GM19324 (cell line): ENCODE results near the gene GBGT1.

ENCODE experiments used
- ATAC-seq: cut with Tn5 transposase; IDR thresholded peaks from one replicate; pipeline ENCODE4 v1.9.1; 2021; ENCODE audit warnings: mild to moderate bottlenecking, moderate library complexity; ENCODE audit not compliant: unreplicated experiment, low FRiP score

GBGT1 gene

GRCh38 chr9:133166392-133166791 is 2.7 kb upstream of the GBGT1 start:
- no peak for ATAC-seq

GRCh38 chr9:133165452-133165730 is 1.7 kb upstream of the GBGT1 start:
- no peak for ATAC-seq

DNA sequence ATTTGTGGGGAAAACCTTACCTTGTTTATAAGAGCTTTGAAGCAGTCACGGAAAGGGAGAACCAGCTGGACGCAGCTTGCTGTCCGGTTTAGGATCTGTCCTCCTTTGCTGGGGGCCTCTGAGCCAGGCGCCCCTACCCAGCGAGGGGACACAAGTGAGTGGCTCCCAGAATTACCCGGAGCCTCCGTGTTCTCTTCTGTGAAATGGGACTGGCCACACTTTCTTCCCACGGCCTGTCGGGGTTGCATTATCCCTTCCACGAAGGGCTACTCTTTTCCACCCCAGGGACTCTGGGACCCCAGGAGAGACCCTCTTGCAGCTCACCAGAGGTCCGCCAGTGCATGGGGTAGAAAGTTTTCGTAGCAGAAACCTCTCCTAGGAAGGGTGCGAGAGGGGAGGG is 477 bp upstream of the GBGT1 start:
- no peak for ATAC-seq

GRCh38 chr9:133162861-133163503 is 732 bp downstream of the GBGT1 start:
- ATAC-seq = no peak

DNA sequence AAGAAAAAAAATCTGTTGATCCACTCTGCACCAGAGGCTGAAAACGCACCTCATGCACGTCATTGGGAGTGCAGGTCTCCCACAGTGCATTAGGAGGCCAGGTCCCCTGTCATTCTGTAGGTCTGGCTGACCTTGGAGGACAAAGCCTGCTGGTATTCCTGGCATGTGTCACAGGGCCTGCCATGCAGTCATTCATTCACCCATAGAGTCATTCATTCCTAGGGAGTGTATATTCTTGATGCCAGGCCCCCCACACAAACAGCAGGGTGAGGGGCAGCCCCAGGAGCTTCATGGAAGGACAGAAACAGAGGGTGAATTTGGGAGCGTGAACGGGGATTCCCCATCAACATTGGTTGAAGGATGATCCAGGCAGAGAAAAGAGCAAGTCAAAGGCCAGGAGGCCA is 2.2 kb downstream of the GBGT1 start:
- ATAC-seq = no peak

- ATAC-seq = no peak
Observed at GRCh38 chr9:133160742-133161546, 2.8 kb downstream of the GBGT1 start.

DNA sequence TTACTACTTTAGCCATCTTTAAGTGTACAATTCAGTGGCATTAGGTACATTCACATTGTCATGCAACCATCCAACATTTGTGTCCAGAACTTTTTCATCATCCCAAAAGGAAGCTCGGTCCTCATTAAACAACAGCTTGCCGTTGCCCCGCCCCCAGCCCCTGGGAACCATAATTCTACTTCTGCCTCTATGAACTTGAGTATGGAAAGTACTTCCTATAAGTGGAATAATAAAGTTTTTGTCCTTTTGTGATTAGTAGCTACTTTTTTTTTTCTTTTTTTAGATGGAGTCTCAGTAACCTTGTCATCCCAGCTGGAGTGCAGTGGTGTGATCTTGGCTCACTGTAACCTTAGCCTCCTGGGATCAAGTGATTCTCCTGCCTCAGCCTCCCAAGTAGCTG is 5.0 kb downstream of the GBGT1 start:
- ATAC-seq = no peak

DNA sequence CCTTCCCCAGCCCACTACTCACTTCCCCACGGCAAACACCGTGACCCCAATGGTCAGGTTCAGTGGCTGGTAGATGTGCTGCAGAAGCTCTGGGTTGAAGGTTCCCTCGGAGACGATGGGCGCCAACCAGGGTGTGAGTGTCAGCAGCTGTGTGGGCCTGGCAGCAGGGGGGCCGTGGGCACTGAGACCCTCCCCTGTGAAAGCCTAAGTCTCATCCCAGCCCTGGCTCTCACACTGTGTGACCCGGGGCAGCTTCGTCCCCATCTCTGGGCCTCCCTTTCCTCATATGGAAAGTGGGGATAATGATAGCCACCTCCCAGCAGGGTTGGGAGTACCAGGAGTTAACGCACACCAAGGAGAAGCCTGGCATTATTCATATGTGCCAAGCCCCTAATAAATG is 8.6 kb downstream of the GBGT1 start:
- no peak for ATAC-seq

- no peak for ATAC-seq
Observed at GRCh38 chr9:133154097-133154989, 9.4 kb downstream of the GBGT1 start.

GRCh38 chr9:133153227-133154096 is 10.3 kb downstream of the GBGT1 start:
- no peak for ATAC-seq

DNA sequence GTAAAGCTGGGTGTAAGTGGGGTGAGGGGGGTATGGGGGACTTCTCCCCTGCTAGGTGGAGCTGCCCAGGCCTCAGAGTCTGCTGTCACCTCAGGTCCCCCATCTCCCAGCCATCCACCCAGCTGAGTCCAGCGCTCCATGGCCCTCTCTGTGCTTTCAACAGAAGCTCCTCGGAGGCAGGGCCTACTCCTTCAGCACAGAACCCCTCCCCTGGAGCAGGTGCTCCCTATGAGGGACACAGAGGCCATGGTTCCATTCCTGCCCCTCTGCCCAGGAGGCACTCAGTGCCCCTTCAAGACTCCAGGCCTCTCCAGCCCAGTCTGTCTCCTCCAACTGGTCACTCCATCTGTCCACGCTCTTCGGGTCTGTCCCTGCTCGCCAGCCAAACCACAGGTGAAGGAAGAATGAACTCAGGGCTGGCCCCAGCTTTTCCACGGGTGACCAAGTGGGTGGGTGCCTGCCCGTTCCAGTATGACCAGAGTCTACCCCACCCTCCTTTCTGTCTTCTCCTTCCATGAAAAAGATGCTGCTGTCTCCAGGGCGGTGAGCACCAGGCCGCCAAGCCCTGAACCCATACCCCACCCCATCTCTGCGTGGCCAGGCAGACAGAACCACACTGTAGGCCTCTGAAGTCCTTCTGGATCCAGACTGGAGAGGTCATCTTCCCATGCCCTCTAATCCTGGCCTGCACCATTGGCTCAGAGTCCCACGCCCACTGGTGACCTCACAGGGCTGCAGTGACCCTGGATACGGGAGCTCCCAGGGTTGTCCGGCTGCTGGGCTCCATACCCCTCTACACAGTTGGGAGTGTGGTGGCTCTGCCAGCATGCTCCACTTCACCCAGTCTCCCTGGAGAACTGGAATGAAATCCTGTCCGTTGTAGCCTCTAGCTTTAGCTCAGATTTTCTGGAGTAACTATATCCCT is 11.9 kb downstream of the GBGT1 start:
- ATAC-seq = no peak

DNA sequence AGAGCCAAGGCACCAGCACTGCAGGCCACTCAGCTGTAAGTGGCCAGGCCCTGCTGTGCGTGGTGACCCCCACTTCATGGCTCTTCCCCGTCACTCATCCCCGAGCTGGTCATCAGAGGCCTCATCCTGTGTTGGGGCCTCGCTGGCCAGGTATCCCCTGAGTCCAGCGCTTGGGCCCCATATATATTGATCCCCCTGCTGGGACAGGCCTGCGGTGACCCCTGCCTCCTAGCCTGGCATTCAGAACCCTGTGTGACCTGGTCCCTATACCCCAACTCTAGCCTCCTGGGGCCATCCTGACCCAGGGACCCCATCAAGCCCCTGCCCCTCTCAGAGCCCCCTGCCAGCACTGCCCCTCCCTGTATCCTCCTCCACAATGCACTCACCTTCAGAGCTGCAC is 12.7 kb downstream of the GBGT1 start:
- ATAC-seq = no peak

DNA sequence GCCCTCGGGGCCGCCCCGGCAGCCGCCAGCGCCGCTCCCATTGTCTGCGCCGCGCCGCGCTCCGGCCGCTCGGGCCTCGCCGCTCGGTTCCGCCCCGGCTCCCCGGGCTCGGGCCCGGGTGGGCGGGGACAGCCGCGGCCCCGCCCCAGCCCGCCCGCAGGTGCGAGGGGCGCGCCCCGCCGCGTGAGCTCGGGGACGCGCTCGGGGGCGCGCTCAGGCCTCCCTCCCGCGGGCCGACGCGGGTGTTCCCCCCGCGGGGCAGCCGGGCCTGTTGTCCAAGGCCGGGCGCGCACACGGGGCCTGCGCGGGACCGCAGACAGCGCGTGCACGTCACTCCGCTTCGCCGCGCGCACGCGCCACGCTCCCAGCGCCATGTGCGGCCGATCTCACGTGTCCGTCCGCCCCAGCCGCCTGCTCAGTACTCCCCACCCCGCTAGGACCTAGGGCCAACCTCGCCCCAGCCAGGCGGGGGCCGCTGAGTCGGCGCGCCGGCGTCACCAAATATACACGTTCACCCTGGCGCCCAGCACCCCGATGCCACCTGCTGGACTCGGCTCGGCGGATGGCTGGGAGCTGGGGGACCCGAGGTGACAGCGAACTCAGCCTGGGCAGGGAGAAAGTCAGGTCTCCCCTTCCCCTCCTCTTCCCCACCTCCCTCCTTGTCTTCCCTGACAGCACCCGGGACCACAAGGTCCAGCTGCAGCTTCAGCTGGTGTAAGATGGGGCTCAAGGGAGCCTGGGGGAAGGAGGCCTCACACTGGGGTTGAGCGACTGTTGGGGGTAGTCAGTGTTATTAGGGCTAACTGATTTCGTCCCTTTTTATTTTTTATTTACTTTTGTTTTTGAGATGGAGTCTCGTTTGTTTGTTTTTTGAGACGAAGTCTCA is 14.3 kb downstream of the GBGT1 start:
- peak; percentile 68 for ATAC-seq

GRCh38 chr9:133148199-133149129 is 15.2 kb downstream of the GBGT1 start:
- peak; percentile 18 for ATAC-seq

- no peak for ATAC-seq
Observed at GRCh38 chr9:133147412-133148198, 16.1 kb downstream of the GBGT1 start.

DNA sequence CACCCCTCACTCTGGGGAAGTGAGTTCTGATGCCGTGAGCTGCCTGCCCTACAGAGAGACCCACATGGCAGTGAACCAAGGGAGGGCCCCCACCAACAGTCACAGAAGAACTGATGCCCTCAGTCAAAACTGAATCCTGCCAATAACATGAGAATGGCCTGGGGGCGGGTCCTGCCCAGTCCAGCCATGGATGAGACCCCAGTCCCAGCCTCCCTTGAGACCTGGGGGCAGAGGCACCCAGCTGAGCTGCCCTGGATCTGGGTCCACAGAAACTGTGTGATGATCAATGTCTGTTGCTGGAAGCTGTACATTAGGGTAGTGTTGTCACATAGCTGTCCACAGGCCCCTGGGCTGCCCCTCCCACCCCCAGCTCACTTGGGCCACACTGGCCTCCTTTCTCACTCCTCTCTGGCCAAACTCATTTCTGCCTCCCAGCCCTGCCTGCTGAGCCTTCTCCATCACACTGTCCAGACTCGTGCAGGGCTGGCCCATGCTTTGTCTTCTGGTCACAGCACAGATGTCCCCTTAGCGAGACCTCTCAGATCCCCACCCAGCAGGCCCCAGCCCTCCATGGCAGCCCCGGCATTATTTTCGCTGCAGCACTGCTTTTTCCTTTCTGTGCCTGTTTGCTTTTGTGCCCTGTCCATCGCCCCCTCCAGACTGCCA is 16.8 kb downstream of the GBGT1 start:
- ATAC-seq = no peak
